B cell (primary cell): ENCODE results near the gene SLAMF9. TPM values are rescaled to one million over a fixed set of nuclear protein-coding genes. Genes with fewer than 3 reads are reported as not detected.

ENCODE experiments used
- ATAC-seq: fragments of 200-7000 bp; cut with Tn5 transposase; one replicate; pipeline ENCODE4 v1.10.0; 2021; ENCODE audit warnings: low read depth, mild to moderate bottlenecking, moderate number of reproducible peaks, moderate library complexity
- CTCF ChIA-PET: fragments of 350-600 bp; sonication (Branson Sonifier 250); formaldehyde crosslinking; loops from one replicate; lab custom pipeline; 2021; ENCODE audit warnings: antibody characterized with exemption, inconsistent platforms; lab: Charles Lee
- POLR2A ChIA-PET: fragments of 350-600 bp; sonication (Branson Sonifier 250); formaldehyde crosslinking; loops from one replicate; lab custom pipeline; 2021; ENCODE audit warnings: antibody characterized with exemption; lab: Charles Lee
- DNase-seq: peaks from one replicate; pipeline ENCODE4 v3.0.0; 2013
- H2AFZ ChIP-seq: 2 replicates; pipeline ENCODE4 v1.6.1; 2012; ENCODE audit warnings: mild to moderate bottlenecking, low read depth, low read length; ENCODE audit not compliant: insufficient read depth, poor library complexity, severe bottlenecking
- H3K27ac ChIP-seq, 2 donors: 1 replicate in 1 of 2; 2 replicates in 1 of 2; pipeline ENCODE4 v1.5.1; 2012 to 2013; ENCODE audit warnings: low read length in 2 of 2, mild to moderate bottlenecking in 2 of 2, moderate library complexity in 1 of 2
- H3K27me3 ChIP-seq, 4 experiments: fragments of 200-600 bp in 1 of 4; sonication (generic) in 1 of 4; replicated peaks in 1 of 4; 1 replicate in 2 of 4; 2 replicates in 2 of 4; pipeline versions ENCODE4 v1.6.1 to v1.7.0; 2013 to 2016; ENCODE audit warnings: low read length in 3 of 4, mild to moderate bottlenecking in 2 of 4, mixed read lengths in 1 of 4, moderate library complexity in 1 of 4; ENCODE audit not compliant: insufficient read depth in 4 of 4, control insufficient read depth in 3 of 4; ENCODE audit errors: control extremely low read depth in 1 of 4
- H3K36me3 ChIP-seq, 2 experiments: replicated peaks in 1 of 2; 1 replicate in 1 of 2; 2 replicates in 1 of 2; pipeline versions ENCODE4 v1.6.1 to v1.7.1; 2013; ENCODE audit warnings: low read length in 1 of 2; ENCODE audit not compliant: insufficient read depth in 2 of 2, control insufficient read depth in 1 of 2; ENCODE audit errors: control extremely low read depth in 1 of 2, extremely low read depth in 1 of 2
- H3K4me1 ChIP-seq, 2 donors: fragments of 200-600 bp in 1 of 2; sonication (generic) in 1 of 2; 1 replicate in 1 of 2; 2 replicates in 1 of 2; pipeline versions ENCODE4 v1.5.1 to v1.6.1; 2013 to 2017; ENCODE audit warnings: low read length in 2 of 2; ENCODE audit not compliant: control insufficient read depth in 2 of 2, insufficient read depth in 2 of 2
- H3K4me2 ChIP-seq: replicated peaks from 2 replicates; pipeline ENCODE3; 2012; ENCODE audit warnings: mild to moderate bottlenecking, low read depth, low read length; ENCODE audit not compliant: poor library complexity, severe bottlenecking
- H3K4me3 ChIP-seq, 5 experiments: fragments of 200-600 bp in 1 of 5; sonication (generic) in 1 of 5; 1 replicate in 3 of 5; 2 replicates in 2 of 5; pipeline versions ENCODE4 v1.5.1 to v1.7.0; 2011 to 2016; ENCODE audit warnings: low read length in 4 of 5, mild to moderate bottlenecking in 4 of 5, low read depth in 2 of 5, control low read depth in 1 of 5, moderate library complexity in 1 of 5; ENCODE audit not compliant: insufficient read depth in 1 of 5; ENCODE audit errors: control extremely low read depth in 1 of 5, extremely low read depth in 1 of 5
- H3K79me2 ChIP-seq: fragments of 200-600 bp; sonication (generic); one replicate; pipeline ENCODE4 v1.6.0; 2016; ENCODE audit warnings: low read length; ENCODE audit not compliant: control insufficient read depth, insufficient read depth
- H3K9ac ChIP-seq: fragments of 200-600 bp; sonication (generic); 2 replicates; pipeline ENCODE4 v1.6.1; 2017; ENCODE audit warnings: mild to moderate bottlenecking, low read length, moderate library complexity
- H3K9me3 ChIP-seq, 3 donors: one replicate each; pipeline versions ENCODE4 v1.6.1 to v1.7.1; 2013; ENCODE audit warnings: low read length in 2 of 3; ENCODE audit not compliant: control insufficient read depth in 2 of 3, insufficient read depth in 1 of 3; ENCODE audit errors: control extremely low read depth in 1 of 3
- H4K20me1 ChIP-seq: 2 replicates; pipeline ENCODE4 v1.6.0; 2012; ENCODE audit warnings: mild to moderate bottlenecking, low read length; ENCODE audit not compliant: insufficient read depth, control insufficient read depth, poor library complexity, severe bottlenecking
- H3K27ac Mint-ChIP-seq: one replicate; pipeline ENCODE4 v1.8.0; 2021; ENCODE audit warnings: mixed read lengths
- H3K27me3 Mint-ChIP-seq: one replicate; pipeline ENCODE4 v1.8.0; 2021; ENCODE audit warnings: mixed read lengths
- H3K4me1 Mint-ChIP-seq: one replicate; pipeline ENCODE4 v1.8.0; 2021; ENCODE audit warnings: mixed read lengths
- H3K4me3 Mint-ChIP-seq: one replicate; pipeline ENCODE4 v1.8.0; 2021; ENCODE audit warnings: mixed read lengths
- H3K9me3 Mint-ChIP-seq: one replicate; pipeline ENCODE4 v1.8.0; 2022; ENCODE audit warnings: mixed read lengths; ENCODE audit not compliant: insufficient read depth
- CTCF ChIP-seq: fragments of 200-600 bp; IDR thresholded peaks from one replicate; pipeline ENCODE4 v1.8.0; 2022; ENCODE audit warnings: antibody characterized with exemption, mild to moderate bottlenecking
- EZH2 ChIP-seq: IDR thresholded peaks from 2 replicates; pipeline ENCODE4 v1.6.1; 2012; ENCODE audit warnings: borderline replicate concordance, low read depth, mild to moderate bottlenecking, moderate library complexity, low read length; ENCODE audit not compliant: insufficient read depth, poor library complexity, severe bottlenecking
- WGBS: methylation state at CpG from one replicate; pipeline ENCODE4 v1.1.5; 2013; ENCODE audit warnings: missing lambda C conversion rate; ENCODE audit not compliant: insufficient coverage; 5-methylcytosine and 5-hydroxymethylcytosine counted together
- intact Hi-C: fragments of 100-400 bp; cut with micrococcal nuclease; formaldehyde crosslinking; loops from one replicate; pipeline ENCODE4 v1.10.0; 2022
- polyA plus RNA-seq: library from polyadenylated mRNA; depleted of rRNA; stranded (reverse); fragments of >200 nt; gene quantifications from 2 replicates; pipeline ENCODE4 v1.2.3, GENCODE V29; 2012
- total RNA-seq, 2 donors: library from RNA; stranded (reverse); fragments of 120-200 nt in 1 of 2; gene quantifications; 1 replicate in 1 of 2; 2 replicates in 1 of 2; pipeline versions ENCODE4 v1.2.3 to v1.2.4, GENCODE V29; 2013 to 2022

SLAMF9 gene
- total and polyA plus RNA-seq, 2 donors (not counting 1 experiment from before 2014, with no cell fraction given): not detected

- H3K4me2 ChIP-seq: peak overlapping the region; percentile 73
- H3K36me3 ChIP-seq: no peaks in the 10 kb centered on the region
- H3K27ac Mint-ChIP-seq: peak overlapping the region; percentile 77
- no peaks in the 10 kb centered on the region for H4K20me1 ChIP-seq
- peaks cover 37 to 43% of the 10 kb centered on the region in 2 donors for H3K4me1 ChIP-seq
- H2AFZ ChIP-seq: peak overlapping the region; percentile 50
- no peak overlapping the region for H3K9ac ChIP-seq
- peak overlapping the region in 1 of 5 experiments; percentile 25 for H3K4me3 ChIP-seq
- intact Hi-C loops: loop anchor here (5.0 kb wide), 3 partner anchors 86 to 314 kb away; no protein-coding TSS in a partner anchor
- H3K4me1 Mint-ChIP-seq: peaks cover 47% of the 10 kb centered on the region
- H3K27me3 Mint-ChIP-seq: peaks cover 11% of the 10 kb centered on the region
- H3K27me3 ChIP-seq: peaks cover 0 to 3% (median 0%) of the 10 kb centered on the region in 4 experiments
- TF ChIP-seq CTCF (no peak), EZH2 (no peak)
- no peaks in the 10 kb centered on the region for H3K79me2 ChIP-seq
- DNase-seq (peak; percentile 24), ATAC-seq (no peak)
- no peaks in the 10 kb centered on the region for H3K9me3 Mint-ChIP-seq
- H3K9me3 ChIP-seq: peaks cover 0 to 4% (median 0%) of the 10 kb centered on the region in 3 donors
- peak overlapping the region; percentile 53 for H3K4me3 Mint-ChIP-seq
- WGBS: 64% methylated on average over 6 of the region's 7 CpGs
- CTCF ChIA-PET: interaction anchor here (1.3 to 10.7 kb wide), 6 partner anchors 15 to 140 kb away, joined by 3 to 177 read pairs (median 11); partner anchors contain the start of genes SLAMF9 and TAGLN2
- POLR2A ChIA-PET: interaction anchor here (0.5 to 1.8 kb wide), 3 partner anchors 15 to 132 kb away, joined by 3 to 5 read pairs (median 4); partner anchors contain the start of gene KCNJ10
- no peak overlapping the region for H3K27ac ChIP-seq
Observed at GRCh38 chr1:159938211-159938852, 15.7 kb downstream of the SLAMF9 start.
